HG03039 (cell line): ENCODE data around the gene TIGD2.

ENCODE experiments used
- ATAC-seq: cut with Tn5 transposase; IDR thresholded peaks from one replicate; pipeline ENCODE4 v1.9.1; 2021; ENCODE audit warnings: mild to moderate bottlenecking, moderate library complexity; ENCODE audit not compliant: unreplicated experiment

TIGD2 gene

GRCh38 chr4:89161841-89162240 is 50.5 kb downstream of the TIGD2 start:
- no peak for ATAC-seq

DNA sequence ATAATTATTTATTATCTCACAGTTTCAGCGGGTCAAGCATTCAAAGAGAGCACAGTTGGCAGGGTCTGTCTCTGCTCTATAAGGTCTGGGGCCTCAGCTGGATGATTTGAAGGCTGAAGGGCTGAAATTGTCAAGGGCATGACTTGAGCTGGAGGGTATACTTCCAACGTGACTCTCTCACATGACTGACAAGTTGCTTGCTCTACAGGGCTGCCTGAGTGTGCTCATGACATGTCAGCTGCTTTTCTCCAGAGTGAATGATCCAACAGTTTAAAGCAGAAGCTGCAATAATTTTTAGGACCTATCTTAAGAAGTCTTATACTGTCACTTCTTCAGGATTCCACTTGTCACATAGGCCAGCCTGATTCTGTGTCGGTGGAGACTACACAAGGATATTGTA is 51.2 kb downstream of the TIGD2 start:
- ATAC-seq = no peak

- no peak for ATAC-seq
These were observed 51.7 kb downstream of the TIGD2 start for GRCh38 chr4:89162987-89163386.

DNA sequence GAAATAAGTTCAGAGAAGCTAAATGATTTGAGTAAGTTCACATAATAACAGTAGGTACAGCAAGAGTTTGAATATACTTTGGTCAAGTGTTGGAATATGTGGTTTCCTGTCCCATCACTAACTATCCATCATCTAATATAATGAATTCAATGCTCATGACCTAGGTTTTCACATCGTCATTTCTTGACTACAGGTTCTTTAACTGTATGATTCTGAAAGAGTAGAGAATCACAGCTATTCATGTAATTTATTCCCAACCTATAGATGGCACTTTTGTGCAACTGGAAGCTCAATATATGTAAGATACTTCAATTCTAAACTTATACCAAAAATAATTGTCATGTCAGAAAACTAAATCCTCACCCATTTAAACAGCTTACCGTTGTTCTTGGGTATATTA is 53.1 kb downstream of the TIGD2 start:
- no peak for ATAC-seq
